HepG2 (cell line): Measurements from ENCODE around the gene RFTN1. TPM values are rescaled to one million over a fixed set of nuclear protein-coding genes. Genes with fewer than 3 reads are reported as not detected.

Experiments
- ATAC-seq: fragments of 200-7000 bp; cut with Tn5 transposase; 3 replicates; pipeline ENCODE4 v1.9.1; 2020; ENCODE audit warnings: mild to moderate bottlenecking, moderate library complexity
- BruUV-seq: library from RNA; stranded (reverse); fragments of 400-500 nt; replicated peaks from 2 replicates; lab custom pipeline; 2021; lab: Mats Ljungman, UMichigan
- CTCF ChIA-PET: fragments of 300-600 bp; formaldehyde crosslinking; extraction: SDS; loops from one replicate; lab custom pipeline; 2021; ENCODE audit warnings: low total read pairs, inconsistent platforms, low intra/inter-chr PET ratio; lab: Yijun Ruan, JAX
- POLR2A ChIA-PET: fragments of 350-600 bp; sonication (Branson Sonifier 250); formaldehyde crosslinking; loops from one replicate; lab custom pipeline; 2020; ENCODE audit warnings: antibody characterized with exemption, inconsistent platforms; lab: Yijun Ruan, JAX
- DNase-seq: peaks from one replicate; pipeline ENCODE4 v3.0.0-alpha.2; 2015; ENCODE audit warnings: low spot score
- FAIRE-seq: peaks from 3 replicates; lab custom pipeline; 2011; peaks lifted over from hg19 to GRCh38; lab: Jason Lieb, UNC
- H2AFZ ChIP-seq: one replicate; pipeline ENCODE4 v1.6.1; 2011; ENCODE audit warnings: low read length, inconsistent platforms
- H3K27ac ChIP-seq: fragments of 300-600 bp; 3 replicates; pipeline ENCODE4 v1.8.0; 2011; ENCODE audit warnings: mixed run types, mild to moderate bottlenecking, mixed read lengths, low read length, inconsistent platforms; ENCODE audit not compliant: insufficient read depth; ENCODE audit errors: extremely low read length
- H3K27me3 ChIP-seq, 2 experiments: fragments of 200-600 bp in 1 of 2; 2 replicates in 1 of 2; 3 replicates in 1 of 2; pipeline versions ENCODE4 v1.6.0 to v1.8.0; 2011; ENCODE audit warnings: low read length in 2 of 2, mild to moderate bottlenecking in 2 of 2, moderate library complexity in 2 of 2, inconsistent platforms in 1 of 2; ENCODE audit not compliant: insufficient read depth in 2 of 2, control insufficient read depth in 1 of 2
- H3K36me3 ChIP-seq, 2 experiments: fragments of 200-600 bp in 1 of 2; replicated peaks in 1 of 2; 2 replicates in 1 of 2; 3 replicates in 1 of 2; pipeline versions ENCODE4 v1.5.1 to v1.8.0; 2011; ENCODE audit warnings: low read length in 2 of 2, inconsistent platforms in 1 of 2; ENCODE audit not compliant: insufficient read depth in 2 of 2, control insufficient read depth in 1 of 2
- H3K4me1 ChIP-seq: 2 replicates; pipeline ENCODE4 v1.5.1; 2012; ENCODE audit warnings: low read length, inconsistent platforms; ENCODE audit not compliant: insufficient read depth
- H3K4me2 ChIP-seq: 2 replicates; pipeline ENCODE4 v1.6.0; 2011; ENCODE audit warnings: low read depth, low read length, inconsistent platforms
- H3K4me3 ChIP-seq, 3 experiments: fragments of 200-600 bp in 1 of 3; sonication (generic), shearing (Covaris generic) in 1 of 3; replicated peaks in 1 of 3; 2 replicates each; pipeline ENCODE4 v1.5.1; 2011 to 2016; ENCODE audit warnings: low read length in 3 of 3, inconsistent platforms in 2 of 3, low read depth in 2 of 3, mild to moderate bottlenecking in 2 of 3, control low read depth in 1 of 3, mixed read lengths in 1 of 3; ENCODE audit not compliant: insufficient read depth in 1 of 3
- H3K79me2 ChIP-seq: one replicate; pipeline ENCODE4 v1.6.1; 2011; ENCODE audit warnings: low read length, inconsistent platforms; ENCODE audit not compliant: insufficient read depth
- H3K9ac ChIP-seq: 2 replicates; pipeline ENCODE4 v1.6.0; 2011; ENCODE audit warnings: mild to moderate bottlenecking, low read depth, low read length, inconsistent platforms; ENCODE audit not compliant: insufficient read depth
- H3K9me3 ChIP-seq: 2 replicates; pipeline ENCODE4 v1.5.1; 2012; ENCODE audit warnings: mild to moderate bottlenecking, low read length
- H4K20me1 ChIP-seq: 2 replicates; pipeline ENCODE4 v1.6.0; 2011; ENCODE audit warnings: inconsistent platforms, mild to moderate bottlenecking, low read length, moderate library complexity; ENCODE audit not compliant: insufficient read depth
- BCL6 ChIP-seq: IDR thresholded peaks from 2 replicates; pipeline ENCODE4 v1.6.1; 2016; ENCODE audit warnings: missing genetic modification reagents, missing compliant biosample characterization
- FUBP1 ChIP-seq: sonication (generic); formaldehyde crosslinking; IDR thresholded peaks from 2 replicates; pipeline ENCODE4 v1.5.1; 2020; ENCODE audit warnings: missing genetic modification reagents, mild to moderate bottlenecking, borderline replicate concordance
- HES4 ChIP-seq: sonication (generic); formaldehyde crosslinking; IDR thresholded peaks from 2 replicates; pipeline ENCODE4 v1.9.0; 2021; ENCODE audit warnings: mild to moderate bottlenecking, missing genetic modification reagents, borderline replicate concordance
- MIER2 ChIP-seq: IDR thresholded peaks from 2 replicates; pipeline ENCODE4 v1.6.1; 2016; ENCODE audit warnings: missing biosample characterization, missing genetic modification reagents
- SNAPC4 ChIP-seq: sonication (generic); formaldehyde crosslinking; IDR thresholded peaks from 2 replicates; pipeline ENCODE4 v1.4.0; 2020; ENCODE audit warnings: mild to moderate bottlenecking, missing genetic modification reagents
- ZNF883 ChIP-seq: sonication (generic); formaldehyde crosslinking; IDR thresholded peaks from 2 replicates; pipeline ENCODE4 v1.5.1; 2020; ENCODE audit warnings: mild to moderate bottlenecking, missing genetic modification reagents; ENCODE audit errors: not compliant biosample characterization
- WGBS: methylation state at CpG from one replicate; pipeline ENCODE4 v1.1.6; 2017; ENCODE audit warnings: low lambda C conversion rate; 5-methylcytosine and 5-hydroxymethylcytosine counted together
- in situ Hi-C: cut with HindIII; loops from 2 replicates; pipeline ENCODE4 v1.10.0; 2017; ENCODE audit warnings: low pct_unique_long_range_greater_than_20kb; ENCODE audit not compliant: extremely low pct_ligation_motif_present
- intact Hi-C: fragments of 100-400 bp; cut with micrococcal nuclease; formaldehyde crosslinking; loops from one replicate; pipeline ENCODE4 v1.10.0; 2022; ENCODE audit not compliant: unreplicated experiment
- polyA plus RNA-seq, 8 experiments: library from polyadenylated mRNA; depleted of rRNA in 3 of 8; stranded (reverse) in 7 of 8; unstranded in 1 of 8; fragments of >200 nt; fragmentation: Illumina TruSeq in 4 of 8; extraction: Trizol in 4 of 8; gene quantifications; 2 replicates each; pipeline versions ENCODE4 v1.2.1 to v1.2.3, GENCODE V29; 2011 to 2016; ENCODE audit warnings: low read depth in 4 of 8, missing spikeins in 1 of 8, mixed read lengths in 1 of 8; ENCODE audit not compliant: insufficient read depth in 1 of 8
- total RNA-seq, 5 experiments: library from RNA; depleted of rRNA; stranded (reverse); fragments of >200 nt; fragmentation: Illumina TruSeq; extraction: Trizol; gene quantifications; 2 replicates each; pipeline ENCODE4 v1.2.3, GENCODE V29; 2016; ENCODE audit warnings: low read depth in 1 of 5

RFTN1 gene
- total and polyA plus RNA-seq, 2 of the 13 experiments (the other 11 are each of a cell fraction or from before 2014, with no cell fraction given): not detected

- BruUV-seq: no TSS peak
- no peak overlapping the region for H3K9ac ChIP-seq
- POLR2A ChIA-PET: no interaction called here
- ATAC-seq (no peak), FAIRE-seq (no peak)
- H3K27ac ChIP-seq: no peak overlapping the region
- no peaks in the 10 kb centered on the region for H3K4me1 ChIP-seq
- no peak overlapping the region for H2AFZ ChIP-seq
- peaks cover 0 to 2% of the 10 kb centered on the region in 2 experiments; a peak in 2 of 5 replicates for H3K27me3 ChIP-seq
- H4K20me1 ChIP-seq: no peaks in the 10 kb centered on the region
- H3K79me2 ChIP-seq: no peaks in the 10 kb centered on the region
- no peaks in the 10 kb centered on the region for H3K9me3 ChIP-seq
- in situ Hi-C loops (no loop called here), intact Hi-C loops (no loop called here)
- WGBS: 3% methylated on average over 5 of the region's 5 CpGs
- TF ChIP-seq FUBP1 (CRISPR knock-in tag): no peak
- no peak for TF ChIP-seq MIER2 (CRISPR knock-in tag)
- TF ChIP-seq HES4 (CRISPR knock-in tag): no peak
- no peak for TF ChIP-seq BCL6 (CRISPR knock-in tag)
- TF ChIP-seq ZNF883 (CRISPR knock-in tag): no peak
- no peak for TF ChIP-seq SNAPC4 (CRISPR knock-in tag)
- TF ChIP-seq, all 625 proteins: peak for 0
- no peak for DNase-seq
- Histone ChIP-seq H3K4me3 (no peak overlapping the region), H3K36me3 (no peaks in the 10 kb centered on the region), H3K4me2 (no peak overlapping the region)
- CTCF ChIA-PET: no interaction called here
These were observed 112.2 kb downstream of the RFTN1 start for GRCh38 chr3:16401273-16401672.
